Prostate gland (tissue), 2 donors: Measurements from ENCODE around the gene KLF7. TPM values are rescaled to one million over a fixed set of nuclear protein-coding genes. Genes with fewer than 3 reads are reported as not detected.

Experiments
- DNase-seq: peaks from one replicate; pipeline ENCODE4 v3.0.0-alpha.2; 2019; ENCODE audit warnings: low spot score
- H3K27ac ChIP-seq, 2 donors: fragments of 200-600 bp; sonication (generic); 2 replicates each; pipeline ENCODE4 v1.5.1; 2017 to 2019
- H3K27me3 ChIP-seq: fragments of 200-600 bp; sonication (generic); replicated peaks from 2 replicates; pipeline ENCODE4 v1.5.1; 2019; ENCODE audit not compliant: insufficient read depth
- H3K36me3 ChIP-seq, 2 donors: fragments of 200-600 bp; sonication (generic); 1 replicate in 1 of 2; 2 replicates in 1 of 2; pipeline versions ENCODE4 v1.5.1 to v1.8.1; 2017 to 2019
- H3K4me1 ChIP-seq: fragments of 200-600 bp; sonication (generic); replicated peaks from 2 replicates; pipeline ENCODE4 v1.5.1; 2019
- H3K4me3 ChIP-seq, 2 donors: fragments of 200-600 bp; sonication (generic); 2 replicates each; pipeline ENCODE4 v1.5.1; 2017 to 2019
- H3K9me3 ChIP-seq: fragments of 200-600 bp; sonication (generic); 2 replicates; pipeline ENCODE4 v1.5.1; 2017
- CTCF ChIP-seq, 4 experiments: fragments of 200-600 bp in 2 of 4; fragments of 450-650 bp in 2 of 4; sonication (generic) in 2 of 4; IDR thresholded peaks; 1 replicate in 3 of 4; 2 replicates in 1 of 4; pipeline ENCODE4 v1.5.1; 2016 to 2019; ENCODE audit warnings: antibody characterized with exemption in 4 of 4, mild to moderate bottlenecking in 2 of 4, moderate library complexity in 2 of 4
- POLR2A ChIP-seq: fragments of 450-650 bp; IDR thresholded peaks from one replicate; pipeline ENCODE4 v1.6.1; 2016; ENCODE audit warnings: antibody characterized with exemption, mild to moderate bottlenecking
- POLR2AphosphoS5 ChIP-seq: sonication (generic); formaldehyde crosslinking; IDR thresholded peaks from one replicate; pipeline ENCODE4 v1.6.1; 2017; ENCODE audit warnings: antibody characterized with exemption
- WGBS: methylation state at CpG from one replicate; pipeline ENCODE4 v1.1.5; 2018; 5-methylcytosine and 5-hydroxymethylcytosine counted together
- intact Hi-C: fragments of 100-400 bp; cut with DNase I; formaldehyde crosslinking; loops from one replicate; pipeline ENCODE4 v1.14.2; 2022
- total RNA-seq, 2 donors: library from RNA; depleted of rRNA; stranded (reverse); fragments of >200 nt; gene quantifications; one replicate each; pipeline ENCODE4 v1.1.0, GENCODE V29; 2016

The KLF7 gene
- total RNA-seq, 2 donors from 2014 or later, result 10.2 to 23.9 TPM

- no peak overlapping the region for H3K27ac ChIP-seq
- no peaks in the 10 kb centered on the region for H3K36me3 ChIP-seq
- no peaks in the 10 kb centered on the region for H3K4me1 ChIP-seq
- H3K4me3 ChIP-seq, result no peak overlapping the region
- no peak for DNase-seq
- TF ChIP-seq POLR2A, result no peak
- TF ChIP-seq CTCF (IDR thresholded peaks at IDR 0.05), result no peak
- TF ChIP-seq POLR2AphosphoS5, result no peak
- 90% methylated on average over 2 of the region's 2 CpGs for WGBS
- intact Hi-C loops, result no loop called here
- H3K27me3 ChIP-seq, result no peaks in the 10 kb centered on the region
- H3K9me3 ChIP-seq, result no peaks in the 10 kb centered on the region
These were observed 48.1 kb downstream of the KLF7 start for GRCh38 chr2:207117668-207118067.

DNA sequence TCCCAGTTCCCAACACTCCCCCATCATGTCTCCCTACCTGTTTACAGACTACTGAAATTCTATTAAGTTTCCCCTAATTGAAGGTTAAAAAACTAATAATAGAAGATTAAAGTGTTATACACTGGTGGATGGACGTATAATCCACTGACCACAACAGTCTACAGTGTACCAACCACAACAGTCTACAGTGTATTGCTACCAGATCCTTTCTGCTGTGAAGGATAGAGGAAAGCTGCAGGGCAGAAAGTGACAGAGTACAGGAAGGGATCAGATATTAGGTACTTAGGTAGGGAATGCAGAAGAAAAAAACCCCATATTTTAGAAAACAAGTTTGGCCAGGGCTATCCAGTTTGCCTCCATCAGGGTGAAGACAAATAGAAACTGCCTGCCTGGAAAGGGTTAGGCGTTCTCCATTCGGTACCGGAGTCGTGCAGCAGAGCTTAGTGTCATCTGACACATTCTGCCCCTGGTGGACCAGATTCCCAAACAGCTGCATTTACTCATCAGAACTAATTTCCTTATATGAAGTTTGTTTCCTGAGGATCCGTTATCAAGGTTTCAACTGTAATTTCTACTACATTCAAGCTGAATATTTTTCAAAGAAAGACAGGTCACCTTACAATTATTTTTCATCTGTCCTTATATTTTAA, 49.9 kb downstream of the KLF7 start:
- Histone ChIP-seq H3K36me3 (no peaks in the 10 kb centered on the region), H3K4me1 (no peaks in the 10 kb centered on the region), H3K27me3 (no peaks in the 10 kb centered on the region), H3K27ac (no peak overlapping the region), H3K9me3 (no peaks in the 10 kb centered on the region), H3K4me3 (no peak overlapping the region)
- WGBS, result 40% methylated on average over 6 of the region's 6 CpGs
- TF ChIP-seq POLR2A (no peak), POLR2AphosphoS5 (no peak), CTCF (IDR thresholded peaks at IDR 0.05) (no peak)
- DNase-seq, result no peak
- intact Hi-C loops, result no loop called here

GRCh38 chr2:207113414-207113813, 52.3 kb downstream of the KLF7 start:
- H3K9me3 ChIP-seq, result no peaks in the 10 kb centered on the region
- no peaks in the 10 kb centered on the region for H3K36me3 ChIP-seq
- DNase-seq, result no peak
- H3K27me3 ChIP-seq, result no peaks in the 10 kb centered on the region
- no peak overlapping the region for H3K27ac ChIP-seq
- H3K4me3 ChIP-seq, result no peak overlapping the region
- H3K4me1 ChIP-seq, result no peaks in the 10 kb centered on the region
- TF ChIP-seq POLR2A, result no peak
- no peak for TF ChIP-seq CTCF (IDR thresholded peaks at IDR 0.05)
- no peak for TF ChIP-seq POLR2AphosphoS5
- intact Hi-C loops, result no loop called here

- no peak for TF ChIP-seq POLR2AphosphoS5
- TF ChIP-seq POLR2A, result no peak
- TF ChIP-seq CTCF (IDR thresholded peaks at IDR 0.05), result no peak
- no peaks in the 10 kb centered on the region for H3K4me1 ChIP-seq
- no peak overlapping the region for H3K27ac ChIP-seq
- H3K27me3 ChIP-seq, result no peaks in the 10 kb centered on the region
- 93% methylated on average over 2 of the region's 2 CpGs for WGBS
- no peak overlapping the region for H3K4me3 ChIP-seq
- intact Hi-C loops, result no loop called here
- no peaks in the 10 kb centered on the region for H3K9me3 ChIP-seq
- no peaks in the 10 kb centered on the region for H3K36me3 ChIP-seq
- DNase-seq, result no peak
These were observed 53.0 kb downstream of the KLF7 start for GRCh38 chr2:207112785-207113184.

GRCh38 chr2:207112383-207112782, 53.4 kb downstream of the KLF7 start:
- intact Hi-C loops, result no loop called here
- WGBS, result 45% methylated on average over 2 of the region's 2 CpGs
- Histone ChIP-seq H3K4me3 (no peak overlapping the region), H3K27me3 (no peaks in the 10 kb centered on the region), H3K4me1 (no peaks in the 10 kb centered on the region), H3K9me3 (no peaks in the 10 kb centered on the region), H3K36me3 (no peaks in the 10 kb centered on the region), H3K27ac (no peak overlapping the region)
- TF ChIP-seq CTCF (IDR thresholded peaks at IDR 0.05) (no peak), POLR2A (no peak), POLR2AphosphoS5 (no peak)
- DNase-seq, result no peak
